DND-41 (cell line): ENCODE measurements around the gene HGS.

Source experiments
- ATAC-seq: fragments of 200-7000 bp; cut with Tn5 transposase; 3 replicates; pipeline ENCODE4 v1.9.1; 2021; ENCODE audit warnings: low read depth; ENCODE audit not compliant: insufficient read depth
- DNase-seq: peaks from one replicate; pipeline ENCODE4 v3.0.0-alpha.2; 2020
- H2AFZ ChIP-seq: 2 replicates; pipeline ENCODE4 v1.6.0; 2012; ENCODE audit warnings: low read depth, low read length
- H3K27ac ChIP-seq: 2 replicates; pipeline ENCODE4 v1.5.1; 2012; ENCODE audit warnings: low read length, inconsistent platforms
- H3K27me3 ChIP-seq: fragments of 200-600 bp; sonication (generic); 2 replicates; pipeline ENCODE4 v1.6.0; 2012; ENCODE audit warnings: low read length, mild to moderate bottlenecking, inconsistent platforms; ENCODE audit not compliant: insufficient read depth, poor library complexity
- H3K36me3 ChIP-seq: 2 replicates; pipeline ENCODE4 v1.5.1; 2012; ENCODE audit warnings: low read length, inconsistent platforms; ENCODE audit not compliant: insufficient read depth
- H3K4me1 ChIP-seq: 2 replicates; pipeline ENCODE4 v1.5.1; 2012; ENCODE audit warnings: mild to moderate bottlenecking, low read length; ENCODE audit not compliant: insufficient read depth
- H3K4me2 ChIP-seq: 2 replicates; pipeline ENCODE4 v1.6.0; 2012; ENCODE audit warnings: mild to moderate bottlenecking, moderate library complexity, low read length, inconsistent platforms; ENCODE audit not compliant: insufficient read depth
- H3K4me3 ChIP-seq, 2 experiments: fragments of 200-600 bp in 1 of 2; shearing (Covaris generic) in 1 of 2; 2 replicates each; pipeline ENCODE4 v1.5.1; 2012 to 2016; ENCODE audit warnings: inconsistent platforms in 2 of 2, low read length in 2 of 2, mild to moderate bottlenecking in 2 of 2, low read depth in 1 of 2, moderate library complexity in 1 of 2
- H3K79me2 ChIP-seq: 2 replicates; pipeline ENCODE4 v1.6.0; 2012; ENCODE audit warnings: low read length, inconsistent platforms; ENCODE audit not compliant: insufficient read depth
- H3K9ac ChIP-seq: 2 replicates; pipeline ENCODE4 v1.6.0; 2012; ENCODE audit warnings: low read depth, mild to moderate bottlenecking, inconsistent platforms, low read length, moderate library complexity
- H3K9me3 ChIP-seq: 2 replicates; pipeline ENCODE4 v1.5.1; 2012; ENCODE audit warnings: low read length, moderate library complexity, mild to moderate bottlenecking, inconsistent platforms; ENCODE audit not compliant: insufficient read depth, severe bottlenecking
- H4K20me1 ChIP-seq: 2 replicates; pipeline ENCODE4 v1.6.0; 2012; ENCODE audit warnings: low read length; ENCODE audit not compliant: insufficient read depth
- CTCF ChIP-seq: IDR thresholded peaks from 2 replicates; pipeline ENCODE4 v1.5.1; 2012; ENCODE audit warnings: borderline replicate concordance, low read length, moderate library complexity, mild to moderate bottlenecking; ENCODE audit not compliant: poor library complexity, severe bottlenecking; ENCODE audit errors: extremely low read depth
- EZH2 ChIP-seq: IDR thresholded peaks from 3 replicates; pipeline ENCODE4 v1.6.1; 2012; ENCODE audit warnings: borderline replicate concordance, low read depth, mild to moderate bottlenecking, moderate library complexity, low read length, inconsistent platforms; ENCODE audit not compliant: severe bottlenecking

The HGS gene

GRCh38 chr17:81695211-81695610 is 11.4 kb downstream of the HGS start:
- no peaks in the 10 kb centered on the region for H3K27me3 ChIP-seq
- H3K27ac ChIP-seq: no peak overlapping the region
- peaks cover 53% of the 10 kb centered on the region; the same call in 1 of the 2 replicates for H4K20me1 ChIP-seq

GRCh38 chr17:81695801-81696200 is 12.0 kb downstream of the HGS start:
- H3K4me1 ChIP-seq: peaks cover 6% of the 10 kb centered on the region
- no peak overlapping the region for H2AFZ ChIP-seq
- peaks cover 51% of the 10 kb centered on the region for H4K20me1 ChIP-seq
- no peaks in the 10 kb centered on the region for H3K27me3 ChIP-seq
- ATAC-seq: no peak
- no peak overlapping the region for H3K9ac ChIP-seq
- H3K9me3 ChIP-seq: no peaks in the 10 kb centered on the region
- peaks cover 27% of the 10 kb centered on the region for H3K79me2 ChIP-seq
- no peak overlapping the region for H3K27ac ChIP-seq
- H3K4me3 ChIP-seq: no peak overlapping the region
- TF ChIP-seq CTCF: no peak
- TF ChIP-seq EZH2: no peak
- H3K4me2 ChIP-seq: no peak overlapping the region
- DNase-seq: no peak
- H3K36me3 ChIP-seq: peaks cover 85% of the 10 kb centered on the region

More at GRCh38 chr17:81695211-81695610, 11.4 kb downstream of the HGS start:
- Histone ChIP-seq H3K4me2 (no peak overlapping the region), H3K9ac (no peak overlapping the region), H2AFZ (no peak overlapping the region), H3K79me2 (peaks cover 21% of the 10 kb centered on the region), H3K4me3 (no peak overlapping the region), H3K36me3 (peaks cover 87% of the 10 kb centered on the region), H3K4me1 (peaks cover under 1% of the 10 kb centered on the region; the same call in 1 of the 2 replicates), H3K9me3 (no peaks in the 10 kb centered on the region)
- TF ChIP-seq EZH2 (no peak), CTCF (no peak)
- ATAC-seq: no peak
- DNase-seq: no peak

- DNase-seq: no peak
- no peak for ATAC-seq
- Histone ChIP-seq H3K36me3 (peaks cover 85% of the 10 kb centered on the region), H3K27ac (no peak overlapping the region), H3K27me3 (no peaks in the 10 kb centered on the region), H3K9ac (no peak overlapping the region), H2AFZ (no peak overlapping the region), H3K4me1 (peaks cover 12% of the 10 kb centered on the region), H4K20me1 (peaks cover 51% of the 10 kb centered on the region), H3K4me2 (no peak overlapping the region), H3K9me3 (no peaks in the 10 kb centered on the region), H3K79me2 (peaks cover 33% of the 10 kb centered on the region), H3K4me3 (no peak overlapping the region)
- TF ChIP-seq CTCF: no peak
- no peak for TF ChIP-seq EZH2
Observed at GRCh38 chr17:81696218-81696941, 12.6 kb downstream of the HGS start.
